Measurements from ENCODE around the gene MYLK. TPM values are rescaled to one million over a fixed set of nuclear protein-coding genes. Genes with fewer than 3 reads are reported as not detected.
"Not testable (repeated sequence)": the region's sequence is repeated elsewhere in the genome, so short reads cannot be mapped to it uniquely, and the experiment has no call there.

The MYLK gene
- polyA plus RNA-seq, 10 donors: 18.9 to 25.5 (median 22.7) TPM

DNA sequence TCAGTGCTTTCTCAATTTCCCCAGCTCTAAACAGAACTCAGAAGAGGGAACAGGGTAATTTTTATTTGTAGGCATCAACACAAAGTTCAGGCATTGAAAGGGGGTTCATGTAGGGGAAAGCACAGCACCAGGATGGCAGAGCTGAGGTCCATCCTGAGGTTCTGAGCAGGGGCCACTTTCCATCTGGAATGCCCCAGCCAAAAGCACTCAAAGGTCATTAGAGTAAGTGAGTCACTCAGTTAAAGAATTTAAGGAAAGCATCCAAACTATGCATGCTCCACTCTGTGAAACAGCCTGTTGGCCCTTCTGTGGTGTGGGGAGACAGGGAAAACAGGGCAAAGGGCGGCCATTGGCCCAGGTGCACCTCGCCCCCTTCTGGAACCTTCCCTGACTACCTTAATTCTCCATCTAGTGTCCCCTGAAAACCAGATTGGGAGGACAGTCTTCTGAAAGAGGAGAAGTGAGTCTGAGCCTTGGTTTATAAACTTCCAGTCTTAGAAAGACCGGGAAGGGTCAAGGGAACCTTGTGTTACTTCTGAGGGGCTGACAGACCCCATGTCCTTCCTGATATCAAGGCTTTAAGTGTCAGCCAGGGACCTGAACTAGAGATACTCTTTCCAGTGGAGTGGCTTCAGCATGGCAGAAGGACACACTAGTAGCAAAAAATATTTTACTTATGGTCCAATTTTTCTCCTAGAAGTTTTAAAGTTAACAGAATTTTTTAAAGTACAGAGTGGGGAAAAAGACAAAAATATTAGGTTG lies 133.3 kb downstream of the MYLK start:
- peak in 1 of 3 donors; percentile 82 for DNase-seq

DNA sequence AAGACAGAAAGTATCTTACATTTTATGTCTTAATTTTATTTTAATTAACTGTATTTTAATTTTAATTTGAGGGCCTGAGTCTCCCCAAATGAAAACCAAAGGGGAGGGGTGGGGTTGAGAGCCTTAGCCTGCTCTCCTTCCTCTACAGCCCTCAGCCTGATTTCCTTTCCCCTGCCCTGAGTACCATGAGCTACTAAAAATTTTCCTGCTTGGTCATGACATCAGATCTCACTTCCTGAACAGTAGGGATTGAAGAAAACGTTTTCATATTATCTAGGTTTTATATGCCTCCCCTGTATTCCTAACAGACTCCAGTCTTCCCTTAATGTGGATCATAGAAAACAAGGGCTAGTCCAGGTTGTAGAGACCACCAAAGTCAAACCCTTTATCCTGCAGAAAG lies 133.9 kb downstream of the MYLK start:
- DNase-seq: no peak

DNA sequence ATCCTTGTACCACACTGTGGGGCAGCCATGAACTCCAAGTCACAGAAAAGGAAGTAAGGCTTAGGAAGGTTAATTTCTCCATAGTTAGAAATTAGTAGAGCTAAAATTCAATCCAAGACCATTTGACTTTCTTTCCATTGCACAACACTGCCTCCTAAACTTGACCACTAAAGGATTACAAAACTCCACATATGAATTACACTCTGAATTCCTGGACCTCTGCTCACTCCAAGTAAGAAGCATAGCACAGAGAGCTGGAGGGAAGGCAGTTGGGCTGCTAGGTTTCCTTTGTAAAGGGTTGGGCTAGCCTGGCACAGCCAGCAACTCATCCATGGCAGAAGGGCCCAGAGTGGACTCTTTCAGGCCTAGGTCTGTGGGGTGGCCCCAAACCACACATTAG lies 134.4 kb downstream of the MYLK start:
- peak in 1 of 3 donors; percentile 76 for DNase-seq

DNA sequence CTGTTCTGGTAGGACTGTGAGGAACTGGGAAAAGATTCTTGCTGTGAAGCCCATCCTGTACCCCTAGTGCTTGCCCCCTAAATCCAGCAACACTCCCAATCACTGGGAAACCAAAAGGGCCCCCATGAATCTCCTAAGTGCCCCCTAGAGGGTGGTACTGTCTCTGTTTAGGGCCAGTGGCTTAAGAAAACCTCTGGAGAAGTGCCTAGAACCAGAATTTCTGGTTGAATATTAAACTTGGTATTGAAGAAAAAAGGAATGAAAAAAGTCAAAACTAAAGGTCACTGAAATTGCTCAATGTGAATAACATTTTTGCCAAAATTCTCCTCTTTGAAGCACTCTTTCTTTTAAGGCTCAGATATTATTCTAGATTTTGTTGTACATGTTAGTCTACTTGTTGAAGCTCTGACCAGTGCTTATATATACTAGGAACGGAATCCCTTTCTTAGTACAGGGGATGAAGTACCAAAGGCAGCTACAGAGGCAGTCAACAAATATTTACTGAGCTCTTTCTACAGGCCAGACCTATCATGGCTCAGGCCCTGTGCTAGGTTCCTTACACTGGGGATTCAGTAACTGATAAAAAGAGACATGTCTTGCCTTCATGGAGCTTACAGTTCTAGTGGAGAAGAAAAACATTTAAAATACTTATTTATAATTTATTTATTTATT lies 138.8 kb downstream of the MYLK start:
- DNase-seq: no peak

DNA sequence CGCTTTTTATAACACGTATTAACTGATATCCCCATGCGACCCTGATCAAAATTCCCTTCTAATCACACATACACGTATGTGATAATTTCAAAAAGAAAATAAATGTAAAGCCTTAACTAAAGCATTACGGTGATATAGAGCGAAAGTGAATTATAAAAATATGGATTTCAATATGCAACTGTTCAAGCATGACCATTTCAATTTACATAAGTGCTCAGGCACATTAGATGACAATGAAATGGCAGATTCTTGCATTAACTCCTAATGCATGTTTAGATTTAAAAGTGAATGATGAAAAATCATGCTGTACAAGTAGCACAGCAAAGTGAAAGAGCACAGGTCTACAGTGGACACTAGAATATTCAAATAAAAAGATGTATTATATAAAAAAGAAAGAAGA lies 140.1 kb downstream of the MYLK start:
- no peak for DNase-seq

DNA sequence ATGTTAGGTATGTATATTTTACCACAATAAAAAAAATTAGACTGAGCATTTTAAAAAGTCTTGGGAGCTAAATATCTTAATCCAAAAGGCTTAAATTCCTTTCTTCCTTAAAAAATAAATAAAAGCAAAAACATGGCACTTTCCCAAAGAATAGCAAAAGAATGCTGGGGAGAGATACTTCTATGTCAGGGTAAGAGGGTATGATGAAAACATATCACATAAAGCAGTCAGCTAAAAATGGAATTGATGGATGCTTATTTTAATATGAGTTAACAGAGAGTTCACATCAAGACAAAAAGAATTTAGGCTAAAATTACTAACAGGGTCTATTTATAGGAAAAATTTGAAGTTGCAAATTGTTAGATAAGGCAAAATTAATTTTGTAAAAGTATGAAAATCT lies 141.0 kb downstream of the MYLK start:
- no peak for DNase-seq

DNA sequence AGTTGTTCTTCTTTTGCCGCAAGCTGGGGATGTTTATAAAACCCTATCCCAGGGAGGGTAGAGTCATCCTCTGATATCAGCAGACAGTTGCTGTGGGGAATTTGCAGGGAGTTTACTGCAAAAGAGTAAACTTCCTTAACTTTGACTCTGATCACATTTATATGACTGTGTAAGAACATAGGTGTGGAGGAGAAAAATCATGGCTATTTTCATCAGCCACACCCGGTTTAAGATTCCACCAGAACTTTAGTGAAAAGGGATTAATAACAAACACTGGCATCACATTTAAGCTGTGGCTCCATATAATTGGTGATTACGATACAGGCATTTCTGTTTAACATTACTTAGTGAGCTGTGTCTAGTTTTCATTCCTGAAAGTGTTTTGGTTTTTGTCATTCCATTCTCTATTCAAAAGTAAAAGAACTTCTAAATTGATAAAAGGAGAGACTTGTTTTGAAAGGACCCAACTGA lies 143.1 kb downstream of the MYLK start:
- no peak for DNase-seq

DNA sequence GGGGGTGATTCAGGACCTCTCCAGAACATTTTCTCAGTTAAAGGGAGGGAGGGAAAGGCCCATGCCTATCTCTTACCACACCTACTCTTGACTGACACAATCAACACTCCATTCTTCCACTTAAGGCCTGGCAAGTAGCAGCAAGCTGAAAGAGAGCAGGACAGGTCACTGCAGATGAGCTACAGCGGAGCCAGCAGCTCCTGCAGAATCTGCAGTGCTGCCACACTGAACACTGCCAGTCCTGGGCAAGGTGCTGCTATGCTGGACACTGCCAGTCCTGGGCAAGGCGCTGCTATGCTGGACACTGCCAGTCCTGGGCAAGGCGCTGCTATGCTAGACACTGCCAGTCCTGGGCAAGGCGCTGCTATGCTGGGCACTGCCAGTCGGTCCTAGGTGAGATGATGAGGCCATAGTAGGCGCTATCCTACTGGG lies 143.7 kb downstream of the MYLK start:
- DNase-seq: no peak

DNA sequence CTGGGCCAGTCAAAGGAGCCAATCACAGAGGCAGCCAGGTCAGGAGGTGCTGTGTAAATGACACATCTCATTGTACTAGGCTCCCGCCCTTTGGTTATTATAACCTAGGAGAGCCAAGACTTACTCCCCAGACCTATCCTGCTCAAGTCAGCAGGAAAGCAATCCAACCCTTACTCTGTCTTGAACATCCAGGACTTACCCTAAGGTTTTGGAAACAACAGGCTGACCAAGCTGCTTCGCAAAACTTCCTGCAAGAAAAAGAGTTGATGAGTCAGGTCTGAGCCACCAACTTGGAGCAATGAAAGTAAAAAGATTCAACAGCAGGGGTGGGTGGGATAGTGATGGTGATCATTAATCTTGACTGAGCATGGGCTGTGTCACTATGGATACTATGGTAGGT lies 144.4 kb downstream of the MYLK start:
- no peak for DNase-seq

DNA sequence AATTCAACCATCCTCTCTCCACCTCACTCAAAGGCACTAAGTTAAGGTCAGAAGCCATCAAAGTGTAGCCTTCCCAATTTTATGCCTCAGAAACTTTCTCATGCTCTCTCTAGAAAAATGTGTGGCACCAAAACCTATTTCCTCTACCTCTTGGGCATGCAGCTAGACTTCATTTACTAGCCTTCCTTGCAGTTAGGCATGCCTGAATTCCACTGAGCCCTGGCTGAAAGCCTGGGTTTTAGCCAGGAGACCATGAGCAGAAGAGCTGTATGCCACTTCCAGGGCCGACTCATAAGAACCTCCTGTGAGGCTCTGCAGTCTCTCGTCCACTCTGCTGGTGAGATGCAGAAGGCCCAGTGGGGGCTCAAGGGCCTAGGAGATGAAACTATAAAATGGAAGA lies 145.0 kb downstream of the MYLK start:
- no peak for DNase-seq

DNA sequence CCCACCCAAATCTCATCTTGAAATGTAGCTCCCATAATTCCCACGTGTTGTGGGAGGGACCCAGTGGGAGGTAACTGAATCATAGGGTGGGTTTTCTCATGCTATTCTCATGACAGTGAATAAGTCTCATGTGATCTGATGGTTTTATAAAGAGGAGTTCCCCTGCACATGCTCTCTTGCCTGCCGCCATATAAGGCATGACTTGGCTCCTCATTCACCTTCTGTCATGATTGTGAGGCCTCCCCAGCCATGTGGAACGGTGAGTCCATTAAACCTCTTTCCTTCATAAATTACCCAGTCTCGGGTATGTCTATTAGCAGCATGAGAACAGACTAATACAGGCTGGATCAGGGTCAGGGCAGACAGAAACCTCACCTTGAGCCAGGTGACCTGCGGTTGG lies 145.6 kb downstream of the MYLK start:
- DNase-seq: not testable (repeated sequence)

DNA sequence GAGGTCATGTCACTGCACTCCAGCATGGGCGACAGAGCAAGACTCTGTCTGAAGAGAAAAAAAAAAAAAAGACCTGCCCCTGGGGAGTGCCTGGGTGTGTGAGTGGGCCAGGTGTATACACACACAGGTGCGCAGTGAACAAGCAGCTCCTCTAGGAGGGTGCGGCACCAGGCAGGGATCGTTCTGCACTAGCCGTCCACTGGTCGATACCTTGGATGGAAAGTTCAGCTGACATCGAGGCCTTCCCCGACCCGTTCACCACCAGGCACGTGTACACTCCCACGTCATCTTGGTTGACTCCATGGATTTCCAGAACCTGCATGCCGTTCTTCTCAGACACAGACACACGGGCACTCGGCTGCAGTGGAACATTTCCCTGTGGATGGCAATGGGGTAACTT lies 147.0 kb downstream of the MYLK start:
- no peak for DNase-seq

DNA sequence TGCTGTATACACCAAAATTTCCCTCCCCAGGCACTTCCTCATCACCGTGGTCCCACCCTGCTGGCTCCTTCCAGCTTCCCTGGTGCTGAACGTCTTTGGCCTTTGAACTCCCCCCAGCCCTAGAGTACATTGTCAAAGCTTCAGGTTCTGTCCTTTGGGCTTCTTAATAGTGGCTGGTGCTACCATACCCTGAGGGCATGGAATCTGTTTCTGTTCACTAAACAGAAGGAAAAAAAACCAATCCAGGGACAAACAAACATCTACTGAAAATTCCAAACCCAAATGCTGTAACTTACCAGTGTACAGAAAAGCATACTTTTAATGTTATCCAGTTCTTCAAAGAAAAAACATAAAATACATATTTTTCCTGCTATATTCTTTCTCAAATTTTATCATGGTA lies 148.7 kb downstream of the MYLK start:
- DNase-seq: no peak

DNA sequence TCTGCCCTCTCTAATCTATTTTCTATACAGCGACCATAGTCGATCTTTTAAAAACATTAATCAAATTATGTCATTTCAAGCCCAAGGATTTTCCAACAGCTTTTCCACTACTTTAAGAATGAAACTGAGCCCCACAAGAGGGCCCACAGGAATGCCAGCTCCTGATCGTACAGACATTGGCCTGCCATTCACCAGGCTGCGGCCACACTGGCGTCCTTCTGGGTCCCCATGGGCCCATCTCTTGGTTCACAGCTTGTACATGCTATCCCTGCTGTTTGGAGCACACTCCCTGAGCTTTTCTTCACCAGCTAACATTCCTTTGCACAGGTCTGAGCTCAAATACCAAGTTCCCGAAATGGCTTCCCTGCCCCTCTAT lies 149.6 kb downstream of the MYLK start:
- DNase-seq: no peak

DNA sequence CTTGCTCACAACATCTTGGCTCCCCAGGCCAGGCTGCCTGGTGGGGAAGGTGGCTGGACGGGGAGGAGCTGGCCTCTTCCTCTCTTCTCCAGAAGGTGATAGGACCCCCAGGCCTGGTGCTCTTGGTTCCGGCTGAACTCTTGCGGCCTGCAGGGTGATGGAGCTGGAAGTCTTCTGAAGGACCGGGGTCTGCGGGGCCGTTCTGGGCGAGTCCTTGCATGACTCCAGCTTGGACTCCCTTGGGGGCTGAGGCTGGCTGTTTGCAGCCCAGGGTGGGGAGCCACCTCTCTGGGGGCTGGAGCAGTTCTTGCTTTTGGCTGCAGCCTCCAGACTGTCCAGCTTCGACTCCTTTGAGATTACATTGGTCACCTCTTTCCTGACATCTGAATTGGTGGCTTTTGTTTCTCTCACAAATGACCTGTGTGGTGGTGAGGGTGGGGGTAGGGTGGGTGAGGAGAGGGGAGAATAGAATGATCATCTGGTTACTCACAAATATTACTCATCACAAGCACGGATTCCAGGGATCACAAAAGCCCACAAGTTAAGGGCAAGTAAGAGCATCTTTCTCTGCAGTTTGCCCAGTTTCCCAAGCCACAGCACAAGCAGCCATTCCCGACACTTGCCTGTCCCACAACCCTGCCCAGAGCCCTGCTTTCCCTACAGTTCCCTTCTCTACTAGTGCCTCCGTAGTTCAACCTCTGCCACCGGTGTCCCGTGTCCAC lies 150.2 kb downstream of the MYLK start:
- DNase-seq: peak in 1 of 3 donors; percentile 84

DNA sequence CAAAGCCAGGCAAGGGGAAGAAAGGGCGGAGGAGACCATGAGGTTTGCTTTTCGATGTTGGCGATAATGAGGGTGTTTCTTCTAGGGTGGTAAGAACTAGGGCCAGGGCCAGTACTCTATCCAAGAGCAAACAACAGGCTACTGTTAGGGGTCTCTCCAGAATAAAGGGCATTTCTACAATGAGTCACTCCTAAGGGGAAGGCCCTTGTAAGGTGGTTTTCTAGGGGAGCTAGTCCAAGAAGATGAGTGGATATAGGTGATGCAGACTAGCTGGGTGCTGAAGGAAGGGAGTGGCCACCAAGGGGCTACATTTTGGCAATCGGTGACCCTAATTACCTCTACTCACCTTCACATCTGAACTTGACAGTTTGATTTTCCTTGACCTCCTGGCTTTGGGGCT lies 150.8 kb downstream of the MYLK start:
- DNase-seq: no peak

DNA sequence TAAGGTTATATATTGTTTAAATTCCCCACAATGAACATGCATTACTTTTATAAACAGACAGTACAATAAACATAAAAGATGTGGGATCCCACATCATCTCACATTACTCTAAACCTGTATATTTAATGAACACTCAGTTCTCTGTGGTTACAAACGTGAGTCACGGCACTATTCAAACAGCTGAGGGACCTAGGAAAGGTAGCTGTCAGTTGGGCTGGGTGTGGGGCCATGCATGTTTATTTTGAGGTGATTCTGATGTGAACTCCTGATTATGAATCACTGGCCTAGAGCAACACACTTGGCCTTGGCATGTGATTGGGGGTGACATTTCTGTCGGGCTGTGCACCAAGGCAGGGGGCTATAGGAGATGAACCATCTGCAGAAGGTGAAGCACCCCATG lies 151.7 kb downstream of the MYLK start:
- DNase-seq: no peak

DNA sequence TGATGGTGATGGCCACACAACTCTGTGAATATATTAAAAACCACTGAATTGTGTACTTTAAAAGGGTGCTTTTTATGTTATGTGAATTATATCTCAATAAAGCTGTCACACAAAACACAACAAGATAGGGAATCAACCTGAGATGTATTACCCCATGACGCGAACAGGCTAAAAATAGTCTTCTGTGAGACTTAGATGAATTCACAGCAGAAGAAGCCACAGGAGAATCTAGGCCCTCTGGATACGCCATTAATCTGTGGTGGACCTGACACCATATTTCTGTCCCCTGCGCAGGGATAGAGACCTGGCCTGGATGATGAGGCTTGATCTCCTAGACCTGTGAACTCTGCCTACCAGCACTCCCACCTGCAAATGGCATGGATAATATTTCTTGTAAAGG lies 153.3 kb downstream of the MYLK start:
- DNase-seq: no peak

DNA sequence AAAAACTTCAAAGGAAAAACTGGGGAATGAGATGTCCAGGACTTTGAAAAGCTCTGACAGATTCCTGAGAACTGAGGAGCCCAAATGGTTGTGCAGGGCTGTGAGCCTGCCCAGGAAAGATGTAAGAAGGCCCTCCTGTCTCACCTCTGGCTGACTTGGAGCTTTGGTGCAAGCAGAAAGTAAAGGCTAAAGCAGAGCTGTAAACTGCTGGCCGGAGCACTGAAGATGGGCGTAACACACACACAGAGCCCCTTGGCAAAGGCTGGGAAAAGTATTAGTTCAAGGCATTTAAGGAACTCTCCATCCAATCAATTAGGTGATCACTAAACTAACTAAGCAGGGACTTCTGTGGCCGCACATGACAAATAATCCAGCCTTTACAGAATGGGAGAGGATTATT lies 155.1 kb downstream of the MYLK start:
- no peak for DNase-seq

DNA sequence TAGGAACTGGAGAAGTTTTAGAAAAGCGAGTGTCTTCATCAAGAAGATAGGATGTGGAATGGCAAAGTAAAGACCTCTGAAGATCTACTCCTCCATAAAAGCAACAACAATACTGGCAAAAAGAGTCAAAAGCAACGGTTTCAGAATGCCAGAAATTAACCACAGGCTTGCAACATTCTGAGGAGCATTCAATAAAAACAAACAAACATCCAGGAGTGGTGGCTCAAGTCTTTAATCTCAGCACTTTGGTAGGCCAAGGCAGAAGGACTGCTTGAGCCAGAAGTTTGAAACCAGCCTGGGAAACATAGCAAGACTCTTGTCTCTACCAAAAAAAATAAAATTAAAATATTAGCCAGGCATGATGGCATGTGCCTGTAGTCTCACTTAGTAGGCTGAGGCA lies 156.1 kb downstream of the MYLK start:
- no peak for DNase-seq

DNA sequence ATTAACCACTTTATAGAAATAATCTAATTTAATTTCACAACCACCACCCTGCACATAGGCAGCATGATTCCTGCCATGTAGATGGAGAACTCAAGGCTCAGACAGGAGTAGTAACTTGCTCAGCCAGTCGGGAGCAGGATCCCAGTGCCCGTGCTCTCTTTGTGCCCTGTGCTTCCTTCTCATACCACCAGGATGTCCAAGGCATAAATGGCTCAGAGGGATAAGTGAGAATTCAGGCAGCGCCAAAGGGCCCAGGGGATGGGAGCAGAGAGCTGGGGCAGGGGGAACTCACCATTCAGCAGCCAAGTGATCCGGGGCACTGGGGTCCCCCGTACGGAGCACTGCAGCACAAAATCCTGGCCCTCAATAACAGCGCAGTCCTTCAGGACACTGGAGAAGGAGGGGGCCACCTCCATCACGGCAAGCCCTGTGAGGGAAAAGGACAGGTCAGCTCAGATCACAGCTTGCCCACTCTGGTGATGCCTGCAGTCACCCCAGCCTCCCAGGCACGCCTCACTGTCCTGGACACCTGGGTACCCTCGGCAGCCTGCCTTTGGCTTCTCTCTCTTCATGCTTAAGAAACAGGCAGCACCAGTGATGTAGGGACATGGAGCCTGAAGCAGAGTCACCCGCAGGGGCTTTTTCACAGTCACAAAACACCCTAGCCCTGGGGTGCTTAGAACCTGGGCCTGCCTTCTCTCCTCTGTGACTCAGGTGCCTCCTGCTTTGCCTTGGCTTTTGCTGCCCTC lies 158.3 kb downstream of the MYLK start:
- DNase-seq: no peak

DNA sequence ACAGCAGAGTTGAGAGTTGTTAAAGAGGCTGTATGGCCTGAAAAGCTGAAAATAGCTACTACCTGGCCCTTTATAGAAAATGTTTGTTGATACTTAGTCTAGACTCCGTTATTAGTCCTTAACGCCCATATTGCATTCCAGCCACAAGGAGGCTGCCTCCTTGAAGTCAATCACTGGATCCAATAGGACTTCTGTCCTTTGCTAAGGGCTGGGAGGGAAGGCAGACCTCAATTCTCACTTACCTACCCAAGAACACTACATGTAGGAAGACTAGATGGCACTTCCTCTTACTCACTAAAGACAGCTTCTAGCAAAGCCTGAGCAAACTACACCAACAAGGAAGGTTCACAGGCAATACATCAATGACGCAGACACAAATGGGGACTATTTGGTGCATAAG lies 159.8 kb downstream of the MYLK start:
- peak in 1 of 3 donors; percentile 14 for DNase-seq

Measured in muscle of back (tissue), 11 donors.